HCT116 (cell line): ENCODE data around the gene MARK1. TPM values are rescaled to one million over a fixed set of nuclear protein-coding genes. Genes with fewer than 3 reads are reported as not detected.
A peak's percentile ranks its signal among the peaks of the same experiment; 100 is the strongest.

ENCODE experiments used
- ATAC-seq: fragments of 200-7000 bp; cut with Tn5 transposase; 2 replicates; pipeline ENCODE4 v1.9.1; 2020; ENCODE audit warnings: mild to moderate bottlenecking, moderate library complexity
- BruUV-seq: library from RNA; stranded (reverse); fragments of 400-500 nt; replicated peaks from 2 replicates; lab custom pipeline; 2021; lab: Mats Ljungman, UMichigan
- CTCF ChIA-PET: fragments of 300-600 bp; sonication (Branson Sonifier 250); formaldehyde crosslinking; loops from one replicate; lab custom pipeline; 2021; ENCODE audit warnings: antibody characterized with exemption; lab: Charles Lee
- POLR2A ChIA-PET: fragments of 300-600, 350-600 bp; sonication (Branson Sonifier 250); formaldehyde crosslinking; loops from one replicate; lab custom pipeline; 2021; ENCODE audit warnings: antibody characterized with exemption; lab: Charles Lee
- RAD21 ChIA-PET, 2 experiments: fragments of 300-600 bp; sonication (Branson Sonifier 250); formaldehyde crosslinking; loops; one replicate each; lab custom pipeline; 2023; ENCODE audit warnings: low total read pairs in 2 of 2; ENCODE audit not compliant: uncharacterized antibody in 2 of 2, unreplicated experiment in 2 of 2, low non-redundant PET in 1 of 2; lab: Charles Lee
- DNase-seq: peaks from one replicate; pipeline ENCODE4 v3.0.0-alpha.2; 2010; ENCODE audit warnings: low read depth, low spot score
- H2AFZ ChIP-seq: fragments of 200-600 bp; shearing (Covaris generic), sonication (generic); 2 replicates; pipeline ENCODE4 v1.6.1; 2017; ENCODE audit warnings: low read depth, mixed run types, mixed read lengths, antibody characterized with exemption, low read length; ENCODE audit not compliant: poor library complexity, severe bottlenecking
- H3K27ac ChIP-seq: 2 replicates; pipeline ENCODE4 v1.5.1; 2012; ENCODE audit warnings: low read depth, low read length
- H3K27me3 ChIP-seq: fragments of 200-600 bp; sonication (generic); 2 replicates; pipeline ENCODE4 v1.6.1; 2016; ENCODE audit warnings: mixed run types, low read length, mixed read lengths; ENCODE audit not compliant: insufficient read depth
- H3K36me3 ChIP-seq, 2 experiments: fragments of 200-500 bp in 1 of 2; fragments of 200-600 bp in 1 of 2; sonication (Bioruptor generic) in 1 of 2; sonication (generic) in 1 of 2; 2 replicates each; pipeline versions ENCODE4 v1.5.1 to v1.6.1; 2014 to 2016; ENCODE audit warnings: low read length in 2 of 2, inconsistent platforms in 1 of 2, mixed read lengths in 1 of 2, mixed run types in 1 of 2; ENCODE audit not compliant: insufficient read depth in 2 of 2, control insufficient read depth in 1 of 2
- H3K4me1 ChIP-seq, 2 experiments: fragments of 200-600 bp in 1 of 2; sonication (generic) in 1 of 2; 2 replicates each; pipeline versions ENCODE4 v1.5.1 to v1.6.1; 2012 to 2017; ENCODE audit warnings: low read length in 2 of 2, inconsistent platforms in 1 of 2, mild to moderate bottlenecking in 1 of 2, mixed read lengths in 1 of 2, mixed run types in 1 of 2, moderate library complexity in 1 of 2; ENCODE audit not compliant: insufficient read depth in 2 of 2, control insufficient read depth in 1 of 2
- H3K4me2 ChIP-seq: fragments of 200-600 bp; sonication (generic); 2 replicates; pipeline ENCODE4 v1.6.1; 2017; ENCODE audit warnings: mixed run types, low read length, mixed read lengths
- H3K4me3 ChIP-seq, 2 experiments: fragments of 200-600 bp in 1 of 2; sonication (generic) in 1 of 2; replicated peaks in 1 of 2; 2 replicates each; pipeline ENCODE4 v1.5.1; 2011 to 2016; ENCODE audit warnings: low read length in 2 of 2, control low read depth in 1 of 2, low read depth in 1 of 2, mild to moderate bottlenecking in 1 of 2, mixed read lengths in 1 of 2, mixed run types in 1 of 2
- H3K79me2 ChIP-seq: fragments of 200-600 bp; sonication (generic); 2 replicates; pipeline ENCODE4 v1.6.1; 2017; ENCODE audit warnings: mild to moderate bottlenecking, mixed run types, low read length, moderate library complexity, mixed read lengths; ENCODE audit not compliant: insufficient read depth
- H3K9ac ChIP-seq: fragments of 200-600 bp; sonication (generic); 2 replicates; pipeline ENCODE4 v1.6.1; 2016; ENCODE audit warnings: low read length, mixed read lengths
- H3K9me2 ChIP-seq: fragments of 200-600 bp; sonication (generic), shearing (Covaris generic); 2 replicates; pipeline ENCODE4 v1.6.1; 2017; ENCODE audit warnings: mixed run types, mild to moderate bottlenecking, moderate library complexity; ENCODE audit not compliant: insufficient read depth
- H3K9me3 ChIP-seq, 2 experiments: fragments of 200-500 bp in 1 of 2; fragments of 200-600 bp in 1 of 2; sonication (Bioruptor generic) in 1 of 2; sonication (generic) in 1 of 2; 2 replicates each; pipeline ENCODE4 v1.6.1; 2014 to 2017; ENCODE audit warnings: low read length in 2 of 2, mixed read lengths in 2 of 2, inconsistent platforms in 1 of 2, low read depth in 1 of 2, mild to moderate bottlenecking in 1 of 2, mixed run types in 1 of 2, moderate library complexity in 1 of 2; ENCODE audit not compliant: control insufficient read depth in 1 of 2, insufficient read depth in 1 of 2
- H4K20me1 ChIP-seq: fragments of 200-600 bp; sonication (generic), shearing (Covaris generic); 2 replicates; pipeline ENCODE4 v1.6.1; 2017; ENCODE audit warnings: mixed run types, mild to moderate bottlenecking, moderate library complexity; ENCODE audit not compliant: insufficient read depth
- CBX3 ChIP-seq: IDR thresholded peaks from 2 replicates; pipeline ENCODE4 v1.6.1; 2012; ENCODE audit warnings: low read depth
- CEBPB ChIP-seq: IDR thresholded peaks from 2 replicates; pipeline ENCODE4 v1.6.1; 2012; ENCODE audit warnings: low read depth
- CTCF ChIP-seq, 3 experiments: fragments of 200-600 bp in 1 of 3; sonication (generic) in 1 of 3; IDR thresholded peaks in 2 of 3; conservative IDR thresholded peaks in 1 of 3; 2 replicates each; pipeline ENCODE4 v1.5.1; 2012 to 2017; ENCODE audit warnings: low read depth in 2 of 3, low read length in 2 of 3, antibody characterized with exemption in 1 of 3, borderline replicate concordance in 1 of 3, control low read depth in 1 of 3, mild to moderate bottlenecking in 1 of 3, mixed read lengths in 1 of 3, mixed run types in 1 of 3, moderate library complexity in 1 of 3; ENCODE audit not compliant: insufficient read depth in 1 of 3
- ELF1 ChIP-seq: IDR thresholded peaks from 2 replicates; pipeline ENCODE4 v1.6.1; 2012; ENCODE audit warnings: low read depth, borderline replicate concordance
- EZH2 ChIP-seq: fragments of 200-600 bp; sonication (generic); IDR thresholded peaks from 2 replicates; pipeline ENCODE4 v1.6.1; 2017; ENCODE audit warnings: antibody characterized with exemption, mixed run types
- EZH2phosphoT487 ChIP-seq: fragments of 200-600 bp; IDR thresholded peaks from 2 replicates; pipeline ENCODE4 v1.6.1; 2018; ENCODE audit warnings: antibody characterized with exemption, borderline replicate concordance
- JUND ChIP-seq: IDR thresholded peaks from 2 replicates; pipeline ENCODE4 v1.6.1; 2012
- MAX ChIP-seq: IDR thresholded peaks from 2 replicates; pipeline ENCODE4 v1.6.1; 2012
- REST ChIP-seq: IDR thresholded peaks from 2 replicates; pipeline ENCODE4 v1.6.1; 2012; ENCODE audit warnings: low read depth
- TCF7L2 ChIP-seq: IDR thresholded peaks from 2 replicates; pipeline ENCODE4 v1.7.0; 2011; ENCODE audit warnings: borderline replicate concordance, inconsistent platforms; ENCODE audit not compliant: insufficient read depth, insufficient read length; ENCODE audit errors: extremely low read depth
- ZBTB33 ChIP-seq: IDR thresholded peaks from 2 replicates; pipeline ENCODE4 v1.6.1; 2011; ENCODE audit warnings: mild to moderate bottlenecking, low read length, moderate library complexity; ENCODE audit not compliant: insufficient replicate concordance; ENCODE audit errors: extremely low read depth
- intact Hi-C: fragments of 100-400 bp; cut with micrococcal nuclease; formaldehyde crosslinking; loops from 2 replicates; pipeline ENCODE4 v1.10.0; 2022
- total RNA-seq: library from RNA; stranded (reverse); gene quantifications from one replicate; pipeline ENCODE4 v1.2.1, GENCODE V29; 2021; ENCODE audit not compliant: unreplicated experiment

Gene MARK1
- total RNA-seq, 1 experiment from 2014 or later: 3.6 TPM

- DNase-seq (no peak), ATAC-seq (no peak)
- Histone ChIP-seq H3K9me2 (no peaks in the 10 kb centered on the region), H3K27ac (no peak overlapping the region), H3K9ac (no peak overlapping the region), H3K4me2 (no peak overlapping the region), H2AFZ (no peak overlapping the region), H3K4me3 (no peak overlapping the region), H3K36me3 (no peaks in the 10 kb centered on the region)
- intact Hi-C loops: no loop called here
- no TSS peak for BruUV-seq
- CTCF ChIA-PET: no interaction called here
- POLR2A ChIA-PET: no interaction called here
- RAD21 ChIA-PET: no interaction called here
- TF ChIP-seq CEBPB (no peak), ELF1 (no peak), EZH2 (no peak)
- TF ChIP-seq, all 23 proteins: peak for 0
- Histone ChIP-seq H3K4me1 (no peaks in the 10 kb centered on the region), H4K20me1 (no peaks in the 10 kb centered on the region), H3K27me3 (no peaks in the 10 kb centered on the region), H3K9me3 (no peaks in the 10 kb centered on the region), H3K79me2 (no peaks in the 10 kb centered on the region)
Measured at GRCh38 chr1:220677251-220677650, 149.3 kb downstream of the MARK1 start.

- no peak overlapping the region for H3K9ac ChIP-seq
- intact Hi-C loops: loop anchor here (5.0 kb wide), 2 partner anchors 383 to 398 kb away; no protein-coding TSS in a partner anchor
- no peaks in the 10 kb centered on the region for H3K79me2 ChIP-seq
- no peaks in the 10 kb centered on the region for H3K9me2 ChIP-seq
- H4K20me1 ChIP-seq: no peaks in the 10 kb centered on the region
- ChIA-PET RAD21 (no interaction called here), POLR2A (no interaction called here), CTCF (interaction anchor here (0.6 kb wide), 1 partner anchor 16 kb away, joined by 3 read pairs; no protein-coding TSS in a partner anchor)
- H3K27me3 ChIP-seq: no peaks in the 10 kb centered on the region
- no peaks in the 10 kb centered on the region for H3K4me1 ChIP-seq
- ATAC-seq: peak; percentile 93
- H2AFZ ChIP-seq: peak overlapping the region; percentile 85
- H3K4me3 ChIP-seq: no peak overlapping the region
- H3K4me2 ChIP-seq: 0 out of 2 replicates have a peak overlapping the region, but pooled peaks have one; percentile 18
- H3K36me3 ChIP-seq: no peaks in the 10 kb centered on the region
- DNase-seq: peak; percentile 43
- BruUV-seq: no TSS peak
- no peaks in the 10 kb centered on the region for H3K9me3 ChIP-seq
- H3K27ac ChIP-seq: no peak overlapping the region
- TF ChIP-seq ZBTB33 (no peak), CTCF (IDR thresholded peaks at IDR 0.05 in 2 of 3, conservative IDR thresholded peaks at IDR 0.05 in 1 of 3; ENCODE audit: borderline replicate concordance in 1 of 3, insufficient read depth in 1 of 3, low read depth in 2 of 3, low read length in 2 of 3) (peak; percentile 63 to 75 (median 72)), REST (no peak), MAX (no peak), EZH2phosphoT487 (no peak), TCF7L2 (no peak), CBX3 (no peak), JUND (no peak)
Measured at GRCh38 chr1:220680085-220680687, 152.2 kb downstream of the MARK1 start.
